Uterus (tissue), 4 donors: ENCODE data around the gene PPFIBP2. TPM values are rescaled to one million over a fixed set of nuclear protein-coding genes. Genes with fewer than 3 reads are reported as not detected.

ENCODE experiments used
- DNase-seq, 2 donors: peaks; one replicate each; pipeline ENCODE4 v3.0.0-alpha.2; 2019 to 2020
- H3K27ac ChIP-seq, 2 donors: fragments of 200-600 bp; sonication (generic); 1 replicate in 1 of 2; 2 replicates in 1 of 2; pipeline ENCODE4 v1.5.1; 2016 to 2018
- H3K27me3 ChIP-seq, 2 donors: fragments of 200-600 bp; sonication (generic); one replicate each; pipeline ENCODE4 v1.5.1; 2018 to 2019; ENCODE audit warnings: control low read depth in 1 of 2
- H3K36me3 ChIP-seq, 2 donors: fragments of 200-600 bp; sonication (generic); one replicate each; pipeline ENCODE4 v1.5.1; 2019; ENCODE audit warnings: control low read depth in 1 of 2
- H3K4me1 ChIP-seq, 2 donors: fragments of 200-600 bp; sonication (generic); one replicate each; pipeline ENCODE4 v1.5.1; 2018 to 2019; ENCODE audit warnings: control low read depth in 1 of 2
- H3K4me3 ChIP-seq, 2 donors: fragments of 200-600 bp; sonication (generic); 1 replicate in 1 of 2; 2 replicates in 1 of 2; pipeline ENCODE4 v1.5.1; 2018 to 2019; ENCODE audit warnings: mild to moderate bottlenecking in 1 of 2
- H3K9me3 ChIP-seq, 2 donors: fragments of 200-600 bp; sonication (generic); one replicate each; pipeline ENCODE4 v1.5.1; 2019; ENCODE audit warnings: control low read depth in 1 of 2
- CTCF ChIP-seq, 4 experiments: fragments of 200-600 bp in 2 of 4; fragments of 450-650 bp in 2 of 4; sonication (generic) in 2 of 4; IDR thresholded peaks; one replicate each; pipeline ENCODE4 v1.5.1; 2016 to 2019; ENCODE audit warnings: antibody characterized with exemption in 4 of 4, mild to moderate bottlenecking in 2 of 4, moderate library complexity in 1 of 4
- POLR2A ChIP-seq, 2 donors: fragments of 450-650 bp; IDR thresholded peaks; one replicate each; pipeline ENCODE4 v1.6.1; 2016; ENCODE audit warnings: antibody characterized with exemption in 2 of 2, mild to moderate bottlenecking in 1 of 2, moderate library complexity in 1 of 2
- intact Hi-C: fragments of 100-400 bp; cut with DNase I; formaldehyde crosslinking; loops from one replicate; pipeline ENCODE4 v1.15.1; 2023; ENCODE audit warnings: low total_unique reads
- total RNA-seq, 4 donors: library from RNA; depleted of rRNA in 3 of 4; stranded (reverse); fragments of >200 nt in 3 of 4; gene quantifications; one replicate each; pipeline versions ENCODE4 v1.1.0 to v1.2.4, GENCODE V29; 2014 to 2023
- donor health status: DM: yes; HTN: yes; CAD: no.

The PPFIBP2 gene
- total RNA-seq, 4 donors from 2014 or later = 2.1 to 36.2 (median 15.2) TPM

GRCh38 chr11:7527029-7527428 is 13.2 kb downstream of the PPFIBP2 start:
- Histone ChIP-seq H3K4me3 (no peak overlapping the region), H3K4me1 (no peaks in the 10 kb centered on the region), H3K27ac (no peak overlapping the region), H3K27me3 (no peaks in the 10 kb centered on the region), H3K9me3 (no peaks in the 10 kb centered on the region), H3K36me3 (no peaks in the 10 kb centered on the region)
- intact Hi-C loops = no loop called here
- no peak for DNase-seq
- TF ChIP-seq POLR2A (IDR thresholded peaks at IDR 0.05) = no peak
- no peak for TF ChIP-seq CTCF (IDR thresholded peaks at IDR 0.05)

GRCh38 chr11:7528514-7529049 is 14.8 kb downstream of the PPFIBP2 start:
- DNase-seq = no peak
- no peak overlapping the region for H3K27ac ChIP-seq
- intact Hi-C loops = no loop called here
- H3K4me1 ChIP-seq = no peaks in the 10 kb centered on the region
- TF ChIP-seq CTCF (IDR thresholded peaks at IDR 0.05) = no peak
- TF ChIP-seq POLR2A (IDR thresholded peaks at IDR 0.05) = no peak
- H3K9me3 ChIP-seq = no peaks in the 10 kb centered on the region
- H3K4me3 ChIP-seq = no peak overlapping the region
- no peaks in the 10 kb centered on the region for H3K36me3 ChIP-seq
- H3K27me3 ChIP-seq = no peaks in the 10 kb centered on the region

GRCh38 chr11:7530013-7530640 is 16.3 kb downstream of the PPFIBP2 start:
- intact Hi-C loops = no loop called here
- no peak overlapping the region for H3K27ac ChIP-seq

GRCh38 chr11:7531011-7531410 is 17.2 kb downstream of the PPFIBP2 start:
- H3K27me3 ChIP-seq = no peaks in the 10 kb centered on the region
- no peaks in the 10 kb centered on the region for H3K4me1 ChIP-seq
- H3K27ac ChIP-seq = no peak overlapping the region
- intact Hi-C loops = no loop called here
- no peak overlapping the region for H3K4me3 ChIP-seq
- no peaks in the 10 kb centered on the region for H3K36me3 ChIP-seq
- TF ChIP-seq POLR2A (IDR thresholded peaks at IDR 0.05) = no peak
- no peak for TF ChIP-seq CTCF (IDR thresholded peaks at IDR 0.05)
- no peaks in the 10 kb centered on the region for H3K9me3 ChIP-seq
- no peak for DNase-seq

More at GRCh38 chr11:7530013-7530640, 16.3 kb downstream of the PPFIBP2 start:
- TF ChIP-seq CTCF (IDR thresholded peaks at IDR 0.05) (no peak), POLR2A (IDR thresholded peaks at IDR 0.05) (no peak)
- Histone ChIP-seq H3K9me3 (no peaks in the 10 kb centered on the region), H3K4me1 (no peaks in the 10 kb centered on the region), H3K4me3 (no peak overlapping the region), H3K27me3 (no peaks in the 10 kb centered on the region), H3K36me3 (no peaks in the 10 kb centered on the region)
- DNase-seq = no peak

GRCh38 chr11:7532405-7533145 is 18.8 kb downstream of the PPFIBP2 start:
- Histone ChIP-seq H3K36me3 (no peaks in the 10 kb centered on the region), H3K27me3 (no peaks in the 10 kb centered on the region), H3K9me3 (no peaks in the 10 kb centered on the region), H3K4me1 (no peaks in the 10 kb centered on the region), H3K27ac (no peak overlapping the region), H3K4me3 (no peak overlapping the region)
- no peak for DNase-seq
- intact Hi-C loops = no loop called here
- no peak for TF ChIP-seq POLR2A (IDR thresholded peaks at IDR 0.05)
- no peak for TF ChIP-seq CTCF (IDR thresholded peaks at IDR 0.05)
